HepG2 (cell line): ENCODE results near the gene PARP15. TPM values are rescaled to one million over a fixed set of nuclear protein-coding genes. Genes with fewer than 3 reads are reported as not detected.
A peak's percentile ranks its signal among the peaks of the same experiment; 100 is the strongest.

Experiments
- CC2D1A ChIP-seq: sonication (generic); formaldehyde crosslinking; IDR thresholded peaks from 2 replicates; pipeline ENCODE4 v1.8.1; 2023; ENCODE audit warnings: mild to moderate bottlenecking, missing genetic modification reagents
- EED ChIP-seq: sonication (generic); formaldehyde crosslinking; IDR thresholded peaks from 2 replicates; pipeline ENCODE4 v1.5.0; 2020; ENCODE audit warnings: mild to moderate bottlenecking, missing genetic modification reagents
- HDAC2 ChIP-seq: sonication (generic); formaldehyde crosslinking; IDR thresholded peaks from 2 replicates; pipeline ENCODE4 v1.4.0; 2020; ENCODE audit warnings: missing genetic modification reagents
- HNRNPK ChIP-seq: fragments of 200-400 bp; formaldehyde crosslinking; IDR thresholded peaks from 2 replicates; pipeline ENCODE4 v1.6.1; 2018; ENCODE audit warnings: low read length, low read depth, moderate library complexity, mild to moderate bottlenecking; ENCODE audit not compliant: poor library complexity, severe bottlenecking
- MED1 ChIP-seq: sonication (generic); formaldehyde crosslinking; IDR thresholded peaks from 2 replicates; pipeline ENCODE4 v1.4.0; 2020; ENCODE audit warnings: missing genetic modification reagents
- MXI1 ChIP-seq: IDR thresholded peaks from 3 replicates; pipeline ENCODE4 v1.6.1; 2012; ENCODE audit warnings: low read depth, low read length, inconsistent platforms, borderline replicate concordance
- NFE2L1 ChIP-seq: sonication (generic); formaldehyde crosslinking; IDR thresholded peaks from 2 replicates; pipeline ENCODE4 v1.4.0; 2020; ENCODE audit warnings: missing genetic modification reagents, mild to moderate bottlenecking, borderline replicate concordance
- REPIN1 ChIP-seq: sonication (generic); formaldehyde crosslinking; IDR thresholded peaks from 2 replicates; pipeline ENCODE4 v1.8.0; 2022; ENCODE audit warnings: missing genetic modification reagents, low read depth, mild to moderate bottlenecking, borderline replicate concordance
- RXRB ChIP-seq: IDR thresholded peaks from 2 replicates; pipeline ENCODE4 v1.6.1; 2016; ENCODE audit warnings: borderline replicate concordance, missing genetic modification reagents, missing compliant biosample characterization
- SP1 ChIP-seq, 2 experiments: fragments of 450-650 bp in 1 of 2; sonication (generic) in 1 of 2; formaldehyde crosslinking in 1 of 2; IDR thresholded peaks; 2 replicates each; pipeline versions ENCODE4 v1.4.0 to v1.6.1; 2016 to 2020; ENCODE audit warnings: missing genetic modification reagents in 1 of 2
- YEATS2 ChIP-seq: sonication (generic); formaldehyde crosslinking; IDR thresholded peaks from 2 replicates; pipeline ENCODE4 v1.4.0; 2020; ENCODE audit warnings: missing genetic modification reagents, borderline replicate concordance
- ZNF552 ChIP-seq: sonication (generic); formaldehyde crosslinking; IDR thresholded peaks from 2 replicates; pipeline ENCODE4 v1.9.0; 2022; ENCODE audit warnings: missing genetic modification reagents, mild to moderate bottlenecking, borderline replicate concordance
- ZNF670 ChIP-seq: sonication (generic); formaldehyde crosslinking; IDR thresholded peaks from 2 replicates; pipeline ENCODE4 v1.8.0; 2022; ENCODE audit warnings: mild to moderate bottlenecking, missing genetic modification reagents, borderline replicate concordance
- ZNF749 ChIP-seq: sonication (generic); formaldehyde crosslinking; IDR thresholded peaks from 2 replicates; pipeline ENCODE4 v1.8.0; 2022; ENCODE audit warnings: mild to moderate bottlenecking, missing genetic modification reagents, moderate library complexity, borderline replicate concordance
- polyA plus RNA-seq, 8 experiments: library from polyadenylated mRNA; depleted of rRNA in 3 of 8; stranded (reverse) in 7 of 8; unstranded in 1 of 8; fragments of >200 nt; fragmentation: Illumina TruSeq in 4 of 8; extraction: Trizol in 4 of 8; gene quantifications; 2 replicates each; pipeline versions ENCODE4 v1.2.1 to v1.2.3, GENCODE V29; 2011 to 2016; ENCODE audit warnings: low read depth in 4 of 8, missing spikeins in 1 of 8, mixed read lengths in 1 of 8; ENCODE audit not compliant: insufficient read depth in 1 of 8
- total RNA-seq, 5 experiments: library from RNA; depleted of rRNA; stranded (reverse); fragments of >200 nt; fragmentation: Illumina TruSeq; extraction: Trizol; gene quantifications; 2 replicates each; pipeline ENCODE4 v1.2.3, GENCODE V29; 2016; ENCODE audit warnings: low read depth in 1 of 5
- TF ChIP-seq, protein P1 (sequence below): sonication (generic); formaldehyde crosslinking; IDR thresholded peaks from 2 replicates; pipeline ENCODE4 v1.5.0; 2020; ENCODE audit warnings: mild to moderate bottlenecking, missing genetic modification reagents, borderline replicate concordance
- TF ChIP-seq, protein P2 (sequence below): sonication (generic); formaldehyde crosslinking; IDR thresholded peaks from 2 replicates; pipeline ENCODE4 v1.4.0; 2020; ENCODE audit warnings: missing genetic modification reagents, borderline replicate concordance
- TF ChIP-seq, protein P3 (sequence below): sonication (generic); formaldehyde crosslinking; conservative IDR thresholded peaks from 2 replicates; pipeline ENCODE4 v1.4.0; 2020; ENCODE audit warnings: missing genetic modification reagents
- TF ChIP-seq, protein P4 (sequence below): sonication (generic); formaldehyde crosslinking; IDR thresholded peaks from 2 replicates; pipeline ENCODE4 v1.5.1; 2020; ENCODE audit warnings: mild to moderate bottlenecking, missing genetic modification reagents, moderate library complexity

Gene PARP15
- total and polyA plus RNA-seq, 2 of the 13 experiments (the other 11 are each of a cell fraction or from before 2014, with no cell fraction given) = 0.02 TPM; not detected in 1

DNA sequence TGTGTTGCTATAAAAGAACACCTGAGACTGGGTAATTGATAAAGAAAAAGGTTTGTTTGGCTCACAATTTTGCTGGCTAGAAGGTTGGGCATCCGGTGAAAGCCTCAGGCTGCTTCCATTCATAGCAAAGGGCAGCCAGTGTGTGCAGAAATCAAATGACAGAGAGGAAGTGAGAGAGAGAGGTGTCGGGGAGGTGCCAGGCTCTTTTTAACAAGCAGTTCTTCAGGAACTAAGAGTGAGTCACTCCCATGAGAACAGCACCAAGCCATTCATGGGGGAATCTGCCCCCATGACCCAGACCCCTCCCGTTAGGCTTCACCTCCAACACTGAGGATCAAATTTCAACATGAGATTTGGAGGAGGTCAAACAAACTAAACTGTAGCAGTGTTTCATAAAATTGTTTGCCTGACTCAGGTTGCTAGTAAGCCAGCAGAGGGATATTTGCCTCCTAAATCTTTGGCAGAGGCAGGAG, 4.5 kb upstream of the PARP15 start (continued):
- TF ChIP-seq MXI1 = peak; percentile 27; the same call in 1 of the 3 replicates
- no peak for TF ChIP-seq SP1 (IDR thresholded peaks at IDR 0.05)
- TF ChIP-seq SP1 (CRISPR knock-in tag; IDR thresholded peaks at IDR 0.05) = no peak
- TF ChIP-seq, protein P1, sequence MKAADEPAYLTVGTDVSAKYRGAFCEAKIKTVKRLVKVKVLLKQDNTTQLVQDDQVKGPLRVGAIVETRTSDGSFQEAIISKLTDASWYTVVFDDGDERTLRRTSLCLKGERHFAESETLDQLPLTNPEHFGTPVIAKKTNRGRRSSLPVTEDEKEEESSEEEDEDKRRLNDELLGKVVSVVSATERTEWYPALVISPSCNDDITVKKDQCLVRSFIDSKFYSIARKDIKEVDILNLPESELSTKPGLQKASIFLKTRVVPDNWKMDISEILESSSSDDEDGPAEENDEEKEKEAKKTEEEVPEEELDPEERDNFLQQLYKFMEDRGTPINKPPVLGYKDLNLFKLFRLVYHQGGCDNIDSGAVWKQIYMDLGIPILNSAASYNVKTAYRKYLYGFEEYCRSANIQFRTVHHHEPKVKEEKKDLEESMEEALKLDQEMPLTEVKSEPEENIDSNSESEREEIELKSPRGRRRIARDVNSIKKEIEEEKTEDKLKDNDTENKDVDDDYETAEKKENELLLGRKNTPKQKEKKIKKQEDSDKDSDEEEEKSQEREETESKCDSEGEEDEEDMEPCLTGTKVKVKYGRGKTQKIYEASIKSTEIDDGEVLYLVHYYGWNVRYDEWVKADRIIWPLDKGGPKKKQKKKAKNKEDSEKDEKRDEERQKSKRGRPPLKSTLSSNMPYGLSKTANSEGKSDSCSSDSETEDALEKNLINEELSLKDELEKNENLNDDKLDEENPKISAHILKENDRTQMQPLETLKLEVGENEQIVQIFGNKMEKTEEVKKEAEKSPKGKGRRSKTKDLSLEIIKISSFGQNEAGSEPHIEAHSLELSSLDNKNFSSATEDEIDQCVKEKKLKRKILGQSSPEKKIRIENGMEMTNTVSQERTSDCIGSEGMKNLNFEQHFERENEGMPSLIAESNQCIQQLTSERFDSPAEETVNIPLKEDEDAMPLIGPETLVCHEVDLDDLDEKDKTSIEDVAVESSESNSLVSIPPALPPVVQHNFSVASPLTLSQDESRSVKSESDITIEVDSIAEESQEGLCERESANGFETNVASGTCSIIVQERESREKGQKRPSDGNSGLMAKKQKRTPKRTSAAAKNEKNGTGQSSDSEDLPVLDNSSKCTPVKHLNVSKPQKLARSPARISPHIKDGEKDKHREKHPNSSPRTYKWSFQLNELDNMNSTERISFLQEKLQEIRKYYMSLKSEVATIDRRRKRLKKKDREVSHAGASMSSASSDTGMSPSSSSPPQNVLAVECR (CRISPR knock-in tag) = peak; percentile 21; the same call in 1 of the 2 replicates
- TF ChIP-seq, protein P2, sequence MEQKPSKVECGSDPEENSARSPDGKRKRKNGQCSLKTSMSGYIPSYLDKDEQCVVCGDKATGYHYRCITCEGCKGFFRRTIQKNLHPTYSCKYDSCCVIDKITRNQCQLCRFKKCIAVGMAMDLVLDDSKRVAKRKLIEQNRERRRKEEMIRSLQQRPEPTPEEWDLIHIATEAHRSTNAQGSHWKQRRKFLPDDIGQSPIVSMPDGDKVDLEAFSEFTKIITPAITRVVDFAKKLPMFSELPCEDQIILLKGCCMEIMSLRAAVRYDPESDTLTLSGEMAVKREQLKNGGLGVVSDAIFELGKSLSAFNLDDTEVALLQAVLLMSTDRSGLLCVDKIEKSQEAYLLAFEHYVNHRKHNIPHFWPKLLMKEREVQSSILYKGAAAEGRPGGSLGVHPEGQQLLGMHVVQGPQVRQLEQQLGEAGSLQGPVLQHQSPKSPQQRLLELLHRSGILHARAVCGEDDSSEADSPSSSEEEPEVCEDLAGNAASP (CRISPR knock-in tag) = no peak
- no peak for TF ChIP-seq ZNF670 (CRISPR knock-in tag)
- no peak; the same call in 1 of the 2 replicates for TF ChIP-seq YEATS2
- no peak for TF ChIP-seq ZNF552 (CRISPR knock-in tag)
- TF ChIP-seq ZNF749 (CRISPR knock-in tag) = no peak
- no peak for TF ChIP-seq REPIN1
- TF ChIP-seq NFE2L1 (CRISPR knock-in tag) = no peak
- TF ChIP-seq, protein P3, sequence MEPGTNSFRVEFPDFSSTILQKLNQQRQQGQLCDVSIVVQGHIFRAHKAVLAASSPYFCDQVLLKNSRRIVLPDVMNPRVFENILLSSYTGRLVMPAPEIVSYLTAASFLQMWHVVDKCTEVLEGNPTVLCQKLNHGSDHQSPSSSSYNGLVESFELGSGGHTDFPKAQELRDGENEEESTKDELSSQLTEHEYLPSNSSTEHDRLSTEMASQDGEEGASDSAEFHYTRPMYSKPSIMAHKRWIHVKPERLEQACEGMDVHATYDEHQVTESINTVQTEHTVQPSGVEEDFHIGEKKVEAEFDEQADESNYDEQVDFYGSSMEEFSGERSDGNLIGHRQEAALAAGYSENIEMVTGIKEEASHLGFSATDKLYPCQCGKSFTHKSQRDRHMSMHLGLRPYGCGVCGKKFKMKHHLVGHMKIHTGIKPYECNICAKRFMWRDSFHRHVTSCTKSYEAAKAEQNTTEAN (CRISPR knock-in tag) = peak; percentile 51; the same call in 1 of the 2 replicates
- TF ChIP-seq EED (CRISPR knock-in tag) = no peak
- TF ChIP-seq CC2D1A = no peak
- no peak for TF ChIP-seq HNRNPK
- peak; percentile 72 for TF ChIP-seq RXRB (CRISPR knock-in tag)
- TF ChIP-seq HDAC2 = 0 out of 2 replicates have a peak, but pooled peaks have one; percentile 58
- no peak; the same call in 1 of the 2 replicates for TF ChIP-seq MED1 (CRISPR knock-in tag)
- TF ChIP-seq, protein P4, sequence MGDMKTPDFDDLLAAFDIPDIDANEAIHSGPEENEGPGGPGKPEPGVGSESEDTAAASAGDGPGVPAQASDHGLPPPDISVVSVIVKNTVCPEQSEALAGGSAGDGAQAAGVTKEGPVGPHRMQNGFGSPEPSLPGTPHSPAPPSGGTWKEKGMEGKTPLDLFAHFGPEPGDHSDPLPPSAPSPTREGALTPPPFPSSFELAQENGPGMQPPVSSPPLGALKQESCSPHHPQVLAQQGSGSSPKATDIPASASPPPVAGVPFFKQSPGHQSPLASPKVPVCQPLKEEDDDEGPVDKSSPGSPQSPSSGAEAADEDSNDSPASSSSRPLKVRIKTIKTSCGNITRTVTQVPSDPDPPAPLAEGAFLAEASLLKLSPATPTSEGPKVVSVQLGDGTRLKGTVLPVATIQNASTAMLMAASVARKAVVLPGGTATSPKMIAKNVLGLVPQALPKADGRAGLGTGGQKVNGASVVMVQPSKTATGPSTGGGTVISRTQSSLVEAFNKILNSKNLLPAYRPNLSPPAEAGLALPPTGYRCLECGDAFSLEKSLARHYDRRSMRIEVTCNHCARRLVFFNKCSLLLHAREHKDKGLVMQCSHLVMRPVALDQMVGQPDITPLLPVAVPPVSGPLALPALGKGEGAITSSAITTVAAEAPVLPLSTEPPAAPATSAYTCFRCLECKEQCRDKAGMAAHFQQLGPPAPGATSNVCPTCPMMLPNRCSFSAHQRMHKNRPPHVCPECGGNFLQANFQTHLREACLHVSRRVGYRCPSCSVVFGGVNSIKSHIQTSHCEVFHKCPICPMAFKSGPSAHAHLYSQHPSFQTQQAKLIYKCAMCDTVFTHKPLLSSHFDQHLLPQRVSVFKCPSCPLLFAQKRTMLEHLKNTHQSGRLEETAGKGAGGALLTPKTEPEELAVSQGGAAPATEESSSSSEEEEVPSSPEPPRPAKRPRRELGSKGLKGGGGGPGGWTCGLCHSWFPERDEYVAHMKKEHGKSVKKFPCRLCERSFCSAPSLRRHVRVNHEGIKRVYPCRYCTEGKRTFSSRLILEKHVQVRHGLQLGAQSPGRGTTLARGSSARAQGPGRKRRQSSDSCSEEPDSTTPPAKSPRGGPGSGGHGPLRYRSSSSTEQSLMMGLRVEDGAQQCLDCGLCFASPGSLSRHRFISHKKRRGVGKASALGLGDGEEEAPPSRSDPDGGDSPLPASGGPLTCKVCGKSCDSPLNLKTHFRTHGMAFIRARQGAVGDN (CRISPR knock-in tag) = no peak
